IMR-90 (cell line): ENCODE results near the gene NPFFR1. TPM values are rescaled to one million over a fixed set of nuclear protein-coding genes. Genes with fewer than 3 reads are reported as not detected.

Source experiments
- ATAC-seq: fragments of 200-7000 bp; cut with Tn5 transposase; 2 replicates; pipeline ENCODE4 v1.9.1; 2020; ENCODE audit warnings: low read depth, mild to moderate bottlenecking, moderate library complexity
- BruUV-seq: library from RNA; stranded (reverse); fragments of 400-500 nt; replicated peaks from 2 replicates; lab custom pipeline; 2021; lab: Mats Ljungman, UMichigan
- CTCF ChIA-PET: fragments of 300-600 bp; formaldehyde crosslinking; extraction: SDS; loops from one replicate; lab custom pipeline; 2021; ENCODE audit warnings: antibody characterized with exemption; lab: Yijun Ruan, JAX
- POLR2A ChIA-PET: fragments of 300-600 bp; sonication (Branson Sonifier 250); formaldehyde crosslinking; loops from one replicate; lab custom pipeline; 2022; ENCODE audit warnings: antibody characterized with exemption; ENCODE audit not compliant: unreplicated experiment; lab: Charles Lee
- DNase-seq: peaks from one replicate; pipeline ENCODE4 v3.0.0; 2013
- H2AFZ ChIP-seq: replicated peaks from 2 replicates; pipeline ENCODE3; 2013; ENCODE audit warnings: low read length, mild to moderate bottlenecking; ENCODE audit not compliant: poor library complexity
- H2AK5ac ChIP-seq: 2 replicates; pipeline ENCODE4 v1.6.1; 2013; ENCODE audit warnings: low read depth, low read length, inconsistent platforms
- H2AK9ac ChIP-seq: replicated peaks from 2 replicates; pipeline ENCODE3; 2013; ENCODE audit warnings: mild to moderate bottlenecking, low read depth, low read length, moderate library complexity; ENCODE audit not compliant: poor library complexity
- H2BK120ac ChIP-seq: 2 replicates; pipeline ENCODE4 v1.6.1; 2013; ENCODE audit warnings: low read depth, low read length, inconsistent platforms
- H2BK15ac ChIP-seq: 3 replicates; pipeline ENCODE4 v1.6.1; 2013; ENCODE audit warnings: low read depth, low read length, inconsistent platforms
- H2BK20ac ChIP-seq: 2 replicates; pipeline ENCODE4 v1.6.1; 2013; ENCODE audit warnings: low read depth, mild to moderate bottlenecking, inconsistent platforms, low read length, moderate library complexity
- H2BK5ac ChIP-seq: 2 replicates; pipeline ENCODE4 v1.6.1; 2013; ENCODE audit warnings: mild to moderate bottlenecking, low read depth, low read length, inconsistent platforms; ENCODE audit not compliant: poor library complexity, severe bottlenecking
- H3K14ac ChIP-seq: replicated peaks from 2 replicates; pipeline ENCODE4 v1.6.1; 2013; ENCODE audit warnings: low read depth, low read length, inconsistent platforms
- H3K18ac ChIP-seq: 2 replicates; pipeline ENCODE4 v1.6.1; 2013; ENCODE audit warnings: low read depth, low read length, control low read depth
- H3K23ac ChIP-seq: 2 replicates; pipeline ENCODE4 v1.6.1; 2013; ENCODE audit warnings: low read depth, low read length, inconsistent platforms
- H3K27ac ChIP-seq: 2 replicates; pipeline ENCODE4 v1.5.1; 2013; ENCODE audit warnings: mild to moderate bottlenecking, control low read depth, low read length; ENCODE audit not compliant: insufficient read depth
- H3K27me3 ChIP-seq: 2 replicates; pipeline ENCODE4 v1.6.1; 2013; ENCODE audit warnings: low read length; ENCODE audit not compliant: control insufficient read depth, insufficient read depth
- H3K36me3 ChIP-seq: 2 replicates; pipeline ENCODE4 v1.6.1; 2013; ENCODE audit warnings: low read length, mixed read lengths; ENCODE audit not compliant: control insufficient read depth, insufficient read depth
- H3K4ac ChIP-seq: 2 replicates; pipeline ENCODE4 v1.6.1; 2013; ENCODE audit warnings: low read depth, low read length, inconsistent platforms
- H3K4me1 ChIP-seq: 2 replicates; pipeline ENCODE4 v1.6.1; 2013; ENCODE audit warnings: low read length, mixed read lengths; ENCODE audit not compliant: control insufficient read depth, insufficient read depth
- H3K4me2 ChIP-seq: 2 replicates; pipeline ENCODE4 v1.6.1; 2013; ENCODE audit warnings: low read depth, mild to moderate bottlenecking, control low read depth, low read length, moderate library complexity
- H3K4me3 ChIP-seq: 2 replicates; pipeline ENCODE4 v1.5.1; 2013; ENCODE audit warnings: low read depth, mild to moderate bottlenecking, control low read depth, low read length, moderate library complexity; ENCODE audit not compliant: insufficient read depth
- H3K56ac ChIP-seq: 2 replicates; pipeline ENCODE4 v1.6.1; 2013; ENCODE audit warnings: low read length, inconsistent platforms; ENCODE audit not compliant: insufficient read depth; ENCODE audit errors: extremely low read depth
- H3K79me1 ChIP-seq, 2 experiments: 2 replicates each; pipeline ENCODE4 v1.6.1; 2013; ENCODE audit warnings: low read length in 2 of 2, inconsistent platforms in 1 of 2, low read depth in 1 of 2
- H3K9ac ChIP-seq: 2 replicates; pipeline ENCODE4 v1.6.1; 2013; ENCODE audit warnings: low read depth, low read length, control low read depth
- H3K9me1 ChIP-seq: 2 replicates; pipeline ENCODE4 v1.6.1; 2013; ENCODE audit warnings: low read length, inconsistent platforms; ENCODE audit not compliant: insufficient read depth
- H3K9me3 ChIP-seq: 2 replicates; pipeline ENCODE4 v1.6.1; 2013; ENCODE audit warnings: low read length; ENCODE audit not compliant: control insufficient read depth, insufficient read depth
- H4K20me1 ChIP-seq: 2 replicates; pipeline ENCODE4 v1.6.1; 2013; ENCODE audit warnings: low read length, inconsistent platforms; ENCODE audit not compliant: insufficient read depth
- H4K5ac ChIP-seq: 2 replicates; pipeline ENCODE4 v1.6.1; 2013; ENCODE audit warnings: mild to moderate bottlenecking, low read depth, low read length, control low read depth
- H4K8ac ChIP-seq, 2 experiments: 2 replicates each; pipeline ENCODE4 v1.6.1; 2013; ENCODE audit warnings: low read depth in 2 of 2, low read length in 2 of 2, control low read depth in 1 of 2, inconsistent platforms in 1 of 2
- H4K91ac ChIP-seq: 2 replicates; pipeline ENCODE4 v1.6.1; 2013; ENCODE audit warnings: low read depth, low read length, inconsistent platforms; ENCODE audit not compliant: insufficient read depth
- BHLHE40 ChIP-seq: fragments of 150-350 bp; IDR thresholded peaks from 2 replicates; pipeline ENCODE4 v1.6.1; 2016; ENCODE audit warnings: mild to moderate bottlenecking, low read depth, low read length
- CEBPB ChIP-seq: IDR thresholded peaks from 2 replicates; pipeline ENCODE4 v1.6.1; 2012; ENCODE audit warnings: low read depth, low read length, improper control_type of control experiment
- CHD1 ChIP-seq: IDR thresholded peaks from 2 replicates; pipeline ENCODE4 v1.6.1; 2012; ENCODE audit warnings: low read depth, low read length, improper control_type of control experiment
- CTCF ChIP-seq: conservative IDR thresholded peaks from 2 replicates; pipeline ENCODE4 v1.5.1; 2012; ENCODE audit warnings: mild to moderate bottlenecking, low read depth, low read length, improper control_type of control experiment
- FOS ChIP-seq: fragments of 150-350 bp; IDR thresholded peaks from 2 replicates; pipeline ENCODE4 v1.6.1; 2016; ENCODE audit warnings: low read depth, low read length
- MAZ ChIP-seq: IDR thresholded peaks from 2 replicates; pipeline ENCODE4 v1.6.1; 2012; ENCODE audit warnings: low read depth, mild to moderate bottlenecking, low read length, improper control_type of control experiment, moderate library complexity, borderline replicate concordance
- MXI1 ChIP-seq: IDR thresholded peaks from 2 replicates; pipeline ENCODE4 v1.6.1; 2012; ENCODE audit warnings: low read depth, mild to moderate bottlenecking, low read length, moderate library complexity, borderline replicate concordance
- NFE2L2 ChIP-seq: fragments of 150-350 bp; IDR thresholded peaks from 2 replicates; pipeline ENCODE4 v1.6.1; 2016; ENCODE audit warnings: low read depth, mild to moderate bottlenecking, low read length
- POLR2A ChIP-seq: IDR thresholded peaks from 2 replicates; pipeline ENCODE4 v1.6.1; 2012; ENCODE audit warnings: mild to moderate bottlenecking, low read depth, low read length
- RAD21 ChIP-seq: IDR thresholded peaks from 2 replicates; pipeline ENCODE4 v1.6.1; 2012; ENCODE audit warnings: low read length, improper control_type of control experiment
- WGBS, 2 experiments: methylation state at CpG; one replicate each; pipeline versions ENCODE4 v1.1.5 to v1.1.7; 2013; ENCODE audit warnings: missing lambda C conversion rate in 2 of 2; ENCODE audit not compliant: insufficient read length in 1 of 2; ENCODE audit errors: extremely low coverage in 2 of 2; 5-methylcytosine and 5-hydroxymethylcytosine counted together
- dilution Hi-C: fragments of 300-500 bp; cut with HindIII; formaldehyde crosslinking; loops from one replicate; pipeline ENCODE4 v1.14.3; 2018; ENCODE audit warnings: low sequenced_read_pairs; ENCODE audit not compliant: unreplicated experiment
- in situ Hi-C: fragments of 300-500 bp; cut with MboI; formaldehyde crosslinking; loops from 3 replicates; pipeline ENCODE4 v1.14.3; 2019; ENCODE audit warnings: low sequenced_read_pairs, inconsistent platforms, mixed read lengths
- intact Hi-C: fragments of 100-400 bp; cut with micrococcal nuclease; formaldehyde crosslinking; loops from 2 replicates; pipeline ENCODE4 v1.10.0; 2022
- polyA plus RNA-seq, 3 experiments: library from polyadenylated mRNA; depleted of rRNA; stranded (reverse); fragments of >200 nt; gene quantifications; 2 replicates each; pipeline ENCODE4 v1.2.3, GENCODE V29; 2012; ENCODE audit warnings: low replicate concordance in 1 of 3
- total RNA-seq: library from RNA; depleted of rRNA; stranded (reverse); fragments of >200 nt; gene quantifications from 2 replicates; pipeline ENCODE4 v1.2.3, GENCODE V29; 2012
- TF ChIP-seq, protein P1 (sequence below): fragments of 150-350 bp; IDR thresholded peaks from 2 replicates; pipeline ENCODE4 v1.6.1; 2017; ENCODE audit warnings: mild to moderate bottlenecking, antibody characterized with exemption, low read length, low read depth

NPFFR1 gene
- total and polyA plus RNA-seq, 2 of the 4 experiments (the other 2 are of a cell fraction), result not detected

GRCh38 chr10:70247360-70247759, 36.4 kb downstream of the NPFFR1 start:
- Histone ChIP-seq H3K4me3 (no peak overlapping the region), H3K23ac (no peak overlapping the region), H3K36me3 (no peaks in the 10 kb centered on the region), H3K18ac (no peak overlapping the region), H4K20me1 (no peaks in the 10 kb centered on the region), H2BK120ac (no peak overlapping the region), H4K5ac (no peak overlapping the region), H4K91ac (no peak overlapping the region), H3K27me3 (peaks cover 38% of the 10 kb centered on the region), H3K27ac (no peak overlapping the region), H3K4me2 (no peak overlapping the region), H2BK5ac (no peak overlapping the region), H2AFZ (no peak overlapping the region), H2BK15ac (no peak overlapping the region), H3K9me1 (no peaks in the 10 kb centered on the region), H4K8ac (no peak overlapping the region), H3K4ac (no peak overlapping the region), H2AK9ac (no peak overlapping the region), H3K4me1 (no peaks in the 10 kb centered on the region), H2BK20ac (no peak overlapping the region), H3K14ac (no peak overlapping the region), H3K79me1 (no peaks in the 10 kb centered on the region), H3K9ac (no peak overlapping the region), H2AK5ac (no peak overlapping the region), H3K9me3 (no peaks in the 10 kb centered on the region; the same call in 1 of the 2 replicates), H3K56ac (no peak overlapping the region)
- in situ Hi-C loops, result no loop called here
- dilution Hi-C loops, result no loop called here
- DNase-seq (no peak), ATAC-seq (no peak)
- ChIA-PET CTCF (no interaction called here), POLR2A (no interaction called here)
- no TSS peak for BruUV-seq
- no CpG with 5 or more reads among the region's 6 CpGs for WGBS, 2 experiments
- TF ChIP-seq CHD1 (no peak), BHLHE40 (no peak), POLR2A (no peak), CEBPB (no peak), NFE2L2 (no peak), CTCF (no peak), MAZ (no peak), FOS (no peak), RAD21 (no peak), MXI1 (no peak)
- TF ChIP-seq, protein P1, sequence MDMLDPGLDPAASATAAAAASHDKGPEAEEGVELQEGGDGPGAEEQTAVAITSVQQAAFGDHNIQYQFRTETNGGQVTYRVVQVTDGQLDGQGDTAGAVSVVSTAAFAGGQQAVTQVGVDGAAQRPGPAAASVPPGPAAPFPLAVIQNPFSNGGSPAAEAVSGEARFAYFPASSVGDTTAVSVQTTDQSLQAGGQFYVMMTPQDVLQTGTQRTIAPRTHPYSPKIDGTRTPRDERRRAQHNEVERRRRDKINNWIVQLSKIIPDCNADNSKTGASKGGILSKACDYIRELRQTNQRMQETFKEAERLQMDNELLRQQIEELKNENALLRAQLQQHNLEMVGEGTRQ, result no peak
- intact Hi-C loops, result no loop called here
